Heart left ventricle (tissue), 16 donors: Measurements from ENCODE around the gene EIF4E1B. TPM values are rescaled to one million over a fixed set of nuclear protein-coding genes. Genes with fewer than 3 reads are reported as not detected.
A peak's percentile ranks its signal among the peaks of the same experiment; 100 is the strongest.
"Not testable (repeated sequence)": the region's sequence is repeated elsewhere in the genome, so short reads cannot be mapped to it uniquely, and the experiment has no call there.

Source experiments
- ATAC-seq, 4 donors: fragments of 200-7000 bp; cut with Tn5 transposase; one replicate each; pipeline ENCODE4 v1.9.1; 2020 to 2022; ENCODE audit warnings: moderate library complexity in 4 of 4, mild to moderate bottlenecking in 3 of 4, moderate number of reproducible peaks in 1 of 4
- DNase-seq, 5 donors: peaks; one replicate each; pipeline ENCODE4 v3.0.0-alpha.2; 2020
- H3K27ac ChIP-seq, 12 donors: fragments of 200-600 bp; sonication (generic) in 4 of 12; one replicate each; pipeline versions ENCODE4 v1.5.0 to v1.8.0; 2016 to 2022; ENCODE audit warnings: mild to moderate bottlenecking in 2 of 12
- H3K27me3 ChIP-seq, 9 donors: fragments of 200-600 bp; sonication (generic) in 2 of 9; one replicate each; pipeline versions ENCODE4 v1.5.1 to v1.8.0; 2016 to 2022; ENCODE audit warnings: mild to moderate bottlenecking in 3 of 9
- H3K36me3 ChIP-seq, 9 donors: fragments of 200-600 bp; sonication (generic) in 2 of 9; one replicate each; pipeline versions ENCODE4 v1.5.0 to v1.8.0; 2018 to 2022; ENCODE audit warnings: mild to moderate bottlenecking in 2 of 9
- H3K4me1 ChIP-seq, 12 donors: fragments of 200-600 bp; sonication (generic) in 4 of 12; one replicate each; pipeline versions ENCODE4 v1.5.0 to v1.8.0; 2016 to 2022; ENCODE audit warnings: mild to moderate bottlenecking in 3 of 12
- H3K4me3 ChIP-seq, 12 donors: fragments of 200-600 bp; sonication (generic) in 4 of 12; one replicate each; pipeline versions ENCODE4 v1.5.0 to v1.8.0; 2017 to 2022; ENCODE audit warnings: mild to moderate bottlenecking in 9 of 12, moderate library complexity in 4 of 12
- H3K9me3 ChIP-seq, 12 donors: fragments of 200-600 bp; sonication (generic) in 4 of 12; one replicate each; pipeline versions ENCODE4 v1.5.0 to v1.8.0; 2016 to 2022; ENCODE audit warnings: mild to moderate bottlenecking in 1 of 12
- CTCF ChIP-seq, 12 donors: fragments of 200-600 bp; sonication (generic) in 4 of 12; IDR thresholded peaks; one replicate each; pipeline versions ENCODE4 v1.5.0 to v1.8.0; 2018 to 2022; ENCODE audit warnings: antibody characterized with exemption in 12 of 12, mild to moderate bottlenecking in 5 of 12
- POLR2A ChIP-seq, 2 donors: fragments of 450-650 bp; IDR thresholded peaks; one replicate each; pipeline ENCODE4 v1.6.1; 2017; ENCODE audit warnings: antibody characterized with exemption in 2 of 2, mild to moderate bottlenecking in 2 of 2, moderate library complexity in 2 of 2
- WGBS, 4 donors: extraction: QIAGEN DNeasy Blood & Tissue Kit in 2 of 4; methylation state at CpG; one replicate each; pipeline versions ENCODE4 v1.1.5 to v1.1.7; 2013 to 2018; 5-methylcytosine and 5-hydroxymethylcytosine counted together
- intact Hi-C, 10 donors: fragments of 100-400 bp; cut with DNase I; formaldehyde crosslinking; loops; one replicate each; pipeline versions ENCODE4 v1.11.1 to v1.14.2; 2022
- polyA plus RNA-seq, 2 donors: library from polyadenylated mRNA; stranded (reverse); fragments of 200-250 nt; gene quantifications; one replicate each; pipeline ENCODE4 v1.2.3, GENCODE V29; 2013
- total RNA-seq, 9 donors: library from RNA; depleted of rRNA in 2 of 9; stranded (reverse); fragments of >200 nt in 2 of 9; fragmentation: NEBNext Ultra II Directional in 3 of 9; extraction: Animal tissue kit (Norgen Biotek cat#: 25700) in 3 of 9; gene quantifications; one replicate each; pipeline versions ENCODE4 v1.1.0 to v1.2.4, GENCODE V29; 2016 to 2023
- donor health status: ischemic (EF 13 %, LVEDD 7.1; RV severe dilation, severe dysfunction).
- donor health status: healthy with polysubstance abuse.
- donor health status: DM: no; HTN: yes; CAD: no.
- donor health status: DM: no; HTN: no; CAD: no.
- donor health status: ischemic (EF 25% LVEDD 6.9; RV normal size, moderate dysfunction).
- donor health status: ischemic (EF 25% LVEDD 5.7; RV mildly dilated, moderate dysfunction).
- donor health status: healthy.
- donor health status: DM: yes; HTN: yes; CAD: no.
- donor health status: ischemic (EF 35%, LVEDD 5.7; RV mildly dilated, moderate dysfunction).
- donor health status: nonischemic (EF 11% LVEDD 7.7; RV severe dilation, severe dysfunction).
- donor health status: DM: yes; HTN: yes; CAD: no.
- donor health status: PGD.
- donor health status: ischemic (EF 29% LVEDD 5.4; RV normal size, mild dysfunction).
- donor health status: nonischemic (EF 23%, LVEDD 6.1; RV moderate dilation, normal function).

The EIF4E1B gene
- total and polyA plus RNA-seq, 11 donors = not detected

- intact Hi-C loops = no loop called here
- H3K27me3 ChIP-seq = peaks cover 0 to 17% (median 0%) of the 10 kb centered on the region in 9 donors
Observed at GRCh38 chr5:176596069-176596644, 34.3 kb upstream of the EIF4E1B start.

GRCh38 chr5:176596689-176597416 is 33.6 kb upstream of the EIF4E1B start:
- WGBS, 4 donors = 0 to 8% (median 3%) methylated on average over 1 to 98 of the region's 98 CpGs
- peaks cover 0 to 12% (median 0%) of the 10 kb centered on the region in 12 donors for H3K4me1 ChIP-seq
- DNase-seq (peak in 3 of 5 donors; percentile 40 to 44 (median 42)), ATAC-seq (peak in 3 of 4 donors; percentile 69 to 90 (median 80))
- peak overlapping the region in 9 of 12 donors; percentile 24 to 50 (median 46) for H3K4me3 ChIP-seq
- peak in 7 of 12 donors; percentile 6 to 50 (median 29) for TF ChIP-seq CTCF (IDR thresholded peaks at IDR 0.05)
- no peak for TF ChIP-seq POLR2A (IDR thresholded peaks at IDR 0.05)
- intact Hi-C loops = no loop called here
- peaks cover 0 to 17% (median 0%) of the 10 kb centered on the region in 9 donors for H3K27me3 ChIP-seq
- H3K9me3 ChIP-seq = no peaks in the 10 kb centered on the region
- H3K27ac ChIP-seq = no peak overlapping the region
- H3K36me3 ChIP-seq = no peaks in the 10 kb centered on the region

More at GRCh38 chr5:176596069-176596644, 34.3 kb upstream of the EIF4E1B start:
- H3K27ac ChIP-seq = no peak overlapping the region
- TF ChIP-seq POLR2A (IDR thresholded peaks at IDR 0.05) = no peak
- TF ChIP-seq CTCF (IDR thresholded peaks at IDR 0.05) = no peak
- peaks cover 0 to 12% (median 0%) of the 10 kb centered on the region in 12 donors for H3K4me1 ChIP-seq
- H3K9me3 ChIP-seq = no peaks in the 10 kb centered on the region
- H3K36me3 ChIP-seq = no peaks in the 10 kb centered on the region
- WGBS, 4 donors = 81 to 88% (median 84%) methylated on average over 23 of the region's 23 CpGs
- H3K4me3 ChIP-seq = peak overlapping the region in 2 of 12 donors; percentile 49 to 50
- no peak for DNase-seq
- no peak for ATAC-seq

DNA sequence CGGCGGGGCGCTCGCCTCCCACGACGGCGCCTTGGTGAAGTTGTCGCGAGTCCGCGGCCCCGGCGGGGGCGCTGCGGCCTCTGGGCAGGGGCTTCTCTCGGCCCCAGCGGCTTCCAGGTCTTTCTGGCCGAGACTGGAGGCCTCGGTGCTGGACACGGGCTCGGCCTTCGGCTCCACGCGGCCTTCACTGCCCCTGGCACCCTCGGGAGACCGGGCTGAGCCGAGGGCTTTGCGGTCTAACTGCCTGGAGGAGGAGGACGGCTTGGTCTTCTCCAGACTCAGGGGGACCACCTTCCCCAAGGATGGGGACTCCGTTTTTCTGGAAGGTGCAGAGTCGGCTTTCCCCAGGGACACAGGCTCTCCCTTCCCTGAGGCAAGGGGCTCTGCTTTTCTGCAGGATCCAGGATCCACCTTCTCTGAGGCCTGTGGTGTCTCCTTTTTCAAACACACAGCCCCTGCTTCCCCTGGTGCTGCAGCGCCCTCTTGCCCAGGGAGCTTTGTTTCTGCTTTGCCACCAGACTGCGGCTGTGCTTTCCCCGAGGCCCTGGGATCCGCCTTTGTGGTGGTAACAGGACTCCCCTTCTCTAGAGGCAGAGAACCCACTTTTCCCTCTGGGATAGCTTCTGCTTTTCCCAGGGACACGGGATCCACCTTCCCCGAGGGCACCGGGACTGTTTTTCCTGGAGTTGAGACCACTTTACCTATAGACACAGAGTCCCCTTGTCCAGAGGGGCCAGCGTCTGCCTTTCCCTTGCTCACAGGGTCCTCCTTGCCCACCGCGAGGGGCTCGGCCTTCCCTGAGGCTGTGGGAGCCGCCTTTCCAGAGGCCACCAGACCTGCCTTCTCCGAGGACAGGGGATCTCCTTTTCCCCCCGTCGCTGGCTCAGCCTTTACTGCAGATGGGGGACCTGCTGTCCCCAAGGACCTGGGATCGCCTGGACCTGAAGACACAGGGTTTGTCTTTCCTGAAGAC is 32.8 kb upstream of the EIF4E1B start:
- WGBS, 4 donors = 60 to 95% (median 69%) methylated on average over 19 to 47 of the region's 47 CpGs
- intact Hi-C loops = no loop called here
- no peak for DNase-seq
- Histone ChIP-seq H3K27me3 (peaks cover 0 to 17% (median 0%) of the 10 kb centered on the region in 9 donors), H3K36me3 (no peaks in the 10 kb centered on the region), H3K27ac (no peak overlapping the region), H3K9me3 (no peaks in the 10 kb centered on the region), H3K4me1 (peaks cover 0 to 12% (median 0%) of the 10 kb centered on the region in 12 donors), H3K4me3 (peak overlapping the region in 7 of 12 donors; percentile 38 to 50 (median 46))
- TF ChIP-seq POLR2A (IDR thresholded peaks at IDR 0.05) (no peak), CTCF (IDR thresholded peaks at IDR 0.05) (no peak)
- ATAC-seq = no peak

DNA sequence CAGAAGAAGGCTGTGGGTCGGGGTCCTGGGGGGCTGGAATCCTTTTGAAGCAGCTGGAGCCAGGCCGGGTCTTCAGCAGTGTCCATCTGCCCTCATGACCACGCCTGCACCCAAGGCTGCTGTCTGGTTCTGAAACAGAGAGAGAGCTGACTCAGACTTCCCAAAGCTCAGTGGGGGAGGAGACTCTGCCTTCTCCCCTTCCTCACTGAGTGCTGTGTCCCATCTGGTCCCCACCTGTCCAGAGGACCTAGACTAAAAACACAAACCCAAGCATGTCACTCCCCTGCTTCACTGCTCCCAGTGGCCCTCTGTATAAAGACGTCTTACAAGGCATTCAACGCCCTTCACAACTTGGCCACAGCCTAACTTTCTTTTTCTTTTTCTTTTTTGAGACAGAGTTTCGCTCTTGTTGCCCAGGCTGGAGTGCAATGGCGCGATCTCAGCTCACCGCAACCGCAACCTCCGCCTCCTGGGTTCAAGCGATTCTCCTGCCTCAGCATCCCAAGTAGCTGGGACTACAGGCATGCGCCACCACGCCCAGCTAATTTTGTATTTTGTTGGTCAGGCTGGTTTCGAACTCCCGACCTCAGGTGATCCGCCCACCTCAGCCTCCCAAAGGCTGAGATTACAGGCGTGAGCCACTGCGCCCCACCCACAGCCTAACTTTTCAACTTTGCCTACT is 30.6 kb upstream of the EIF4E1B start:
- H3K9me3 ChIP-seq, DNase-seq, intact Hi-C loops, H3K4me3 ChIP-seq, H3K36me3 ChIP-seq, H3K27ac ChIP-seq, ATAC-seq: not testable (repeated sequence)
- H3K27me3 ChIP-seq = peaks cover 0 to 17% (median 0%) of the 10 kb centered on the region in 9 donors
- peaks cover 0 to 12% (median 0%) of the 10 kb centered on the region in 12 donors for H3K4me1 ChIP-seq
- WGBS, 4 donors = 91 to 93% (median 92%) methylated on average over 18 to 19 of the region's 19 CpGs
